Naive thymus-derived CD4-positive, alpha-beta T cell (primary cell): ENCODE results near the gene FOSL1. TPM values are rescaled to one million over a fixed set of nuclear protein-coding genes. Genes with fewer than 3 reads are reported as not detected.

Experiments used
- ATAC-seq: fragments of 150-1000 bp; cut with Tn5 transposase; 2 replicates; pipeline ENCODE4 v1.10.0; 2021; ENCODE audit warnings: mild to moderate bottlenecking, moderate library complexity
- CTCF ChIA-PET: fragments of 350-600 bp; sonication (Branson Sonifier 250); formaldehyde crosslinking; loops from one replicate; lab custom pipeline; 2021; ENCODE audit warnings: antibody characterized with exemption; lab: Charles Lee
- POLR2A ChIA-PET: fragments of 350-600 bp; sonication (Branson Sonifier 250); formaldehyde crosslinking; loops from one replicate; lab custom pipeline; 2021; ENCODE audit warnings: antibody characterized with exemption, inconsistent platforms; lab: Charles Lee
- DNase-seq, 9 donors: peaks; one replicate each; pipeline versions ENCODE4 v3.0.0 to v3.0.0-alpha.2; 2020 to 2022; ENCODE audit warnings: mixed read lengths in 1 of 9
- H3K27ac ChIP-seq: one replicate; pipeline ENCODE4 v1.7.0; 2013; ENCODE audit warnings: mild to moderate bottlenecking, low read depth, low read length, moderate library complexity
- H3K27me3 ChIP-seq, 2 donors: one replicate each; pipeline ENCODE4 v1.7.0; 2013; ENCODE audit warnings: low read length in 2 of 2, mild to moderate bottlenecking in 2 of 2, moderate library complexity in 2 of 2; ENCODE audit not compliant: control insufficient read depth in 2 of 2, insufficient read depth in 2 of 2
- H3K36me3 ChIP-seq, 3 experiments: 1 replicate in 2 of 3; 2 replicates in 1 of 3; pipeline ENCODE4 v1.7.0; 2013; ENCODE audit warnings: low read length in 3 of 3, mild to moderate bottlenecking in 3 of 3, moderate library complexity in 1 of 3; ENCODE audit not compliant: insufficient read depth in 3 of 3, control insufficient read depth in 2 of 3
- H3K4me1 ChIP-seq, 2 donors: one replicate each; pipeline ENCODE4 v1.7.0; 2013; ENCODE audit warnings: low read length in 2 of 2, mild to moderate bottlenecking in 2 of 2, moderate library complexity in 1 of 2; ENCODE audit not compliant: control insufficient read depth in 2 of 2, insufficient read depth in 2 of 2
- H3K4me3 ChIP-seq: 2 replicates; pipeline ENCODE4 v1.7.0; 2013; ENCODE audit warnings: mild to moderate bottlenecking, low read length
- H3K9me3 ChIP-seq, 3 experiments: 1 replicate in 2 of 3; 2 replicates in 1 of 3; pipeline ENCODE4 v1.7.0; 2013; ENCODE audit warnings: low read length in 3 of 3; ENCODE audit not compliant: control insufficient read depth in 2 of 3
- H3K27ac Mint-ChIP-seq, 9 donors: one replicate each; pipeline ENCODE4 v1.8.0; 2020 to 2022; ENCODE audit warnings: mixed read lengths in 9 of 9, mild to moderate bottlenecking in 8 of 9, moderate library complexity in 5 of 9, inconsistent platforms in 2 of 9
- H3K27me3 Mint-ChIP-seq, 5 donors: one replicate each; pipeline ENCODE4 v1.8.0; 2021 to 2022; ENCODE audit warnings: mixed read lengths in 5 of 5, mild to moderate bottlenecking in 1 of 5
- H3K36me3 Mint-ChIP-seq, 5 donors: one replicate each; pipeline ENCODE4 v1.8.0; 2020 to 2022; ENCODE audit warnings: mixed read lengths in 5 of 5, mild to moderate bottlenecking in 3 of 5, inconsistent platforms in 1 of 5
- H3K4me1 Mint-ChIP-seq, 7 donors: one replicate each; pipeline ENCODE4 v1.8.0; 2020 to 2022; ENCODE audit warnings: mixed read lengths in 7 of 7, mild to moderate bottlenecking in 3 of 7, inconsistent platforms in 1 of 7
- H3K4me3 Mint-ChIP-seq, 10 donors: one replicate each; pipeline ENCODE4 v1.8.0; 2020 to 2022; ENCODE audit warnings: mild to moderate bottlenecking in 10 of 10, mixed read lengths in 10 of 10, moderate library complexity in 6 of 10, inconsistent platforms in 2 of 10
- H3K9me3 Mint-ChIP-seq, 11 donors: one replicate each; pipeline ENCODE4 v1.8.0; 2020 to 2022; ENCODE audit warnings: mixed read lengths in 11 of 11, mild to moderate bottlenecking in 4 of 11, inconsistent platforms in 1 of 11, moderate library complexity in 1 of 11
- intact Hi-C, 2 donors: fragments of 100-400 bp; cut with micrococcal nuclease; formaldehyde crosslinking; loops; one replicate each; pipeline ENCODE4 v1.15.1; 2023
- polyA plus RNA-seq, 2 donors: library from polyadenylated mRNA; unstranded; fragments of 300-500 nt; fragmentation: Illumina TruSeq; gene quantifications; one replicate each; pipeline ENCODE4 v1.2.3, GENCODE V29; 2021
- total RNA-seq, 6 experiments: library from RNA in 5 of 6; stranded (reverse) in 5 of 6; gene quantifications; 1 replicate in 5 of 6; 2 replicates in 1 of 6; pipeline ENCODE4 v1.2.3 and lab custom pipeline; 2021 to 2026

Gene FOSL1
- total and polyA plus RNA-seq, 7 experiments from 2014 or later, result 2.8 to 25.7 (median 4.0) TPM; not detected in 4

GRCh38 chr11:65922565-65922964 lies 22.4 kb upstream of the FOSL1 start:
- peaks cover 4 to 17% (median 13%) of the 10 kb centered on the region in 5 donors for H3K36me3 Mint-ChIP-seq
- ChIA-PET CTCF (interaction anchor here (0.9 to 1.0 kb wide), 2 partner anchors 13 to 38 kb away, joined by 3 to 4 read pairs; no protein-coding TSS in a partner anchor), POLR2A (interaction anchor here (0.8 to 5.7 kb wide), 6 partner anchors 8 to 37 kb away, joined by 3 to 54 read pairs (median 4); partner anchors contain the start of genes CCDC85B, FIBP and FOSL1)
- H3K4me3 Mint-ChIP-seq, result peak overlapping the region in 8 of 10 donors; percentile 7 to 74 (median 24)
- peak overlapping the region in 8 of 9 donors; percentile 2 to 82 (median 47) for H3K27ac Mint-ChIP-seq
- H3K4me1 Mint-ChIP-seq, result peaks cover 20 to 41% (median 24%) of the 10 kb centered on the region in 7 donors
- no peak overlapping the region for H3K4me3 ChIP-seq
- DNase-seq (no peak), ATAC-seq (no peak)
- intact Hi-C loops, result no loop called here
- H3K27me3 ChIP-seq, result no peaks in the 10 kb centered on the region
- no peaks in the 10 kb centered on the region for H3K9me3 Mint-ChIP-seq
- H3K9me3 ChIP-seq, result no peaks in the 10 kb centered on the region
- H3K4me1 ChIP-seq, result peaks cover 22 to 26% of the 10 kb centered on the region in 2 donors
- no peaks in the 10 kb centered on the region for H3K27me3 Mint-ChIP-seq
- peaks cover 0 to 38% (median 4%) of the 10 kb centered on the region in 3 experiments for H3K36me3 ChIP-seq
- H3K27ac ChIP-seq, result no peak overlapping the region

DNA sequence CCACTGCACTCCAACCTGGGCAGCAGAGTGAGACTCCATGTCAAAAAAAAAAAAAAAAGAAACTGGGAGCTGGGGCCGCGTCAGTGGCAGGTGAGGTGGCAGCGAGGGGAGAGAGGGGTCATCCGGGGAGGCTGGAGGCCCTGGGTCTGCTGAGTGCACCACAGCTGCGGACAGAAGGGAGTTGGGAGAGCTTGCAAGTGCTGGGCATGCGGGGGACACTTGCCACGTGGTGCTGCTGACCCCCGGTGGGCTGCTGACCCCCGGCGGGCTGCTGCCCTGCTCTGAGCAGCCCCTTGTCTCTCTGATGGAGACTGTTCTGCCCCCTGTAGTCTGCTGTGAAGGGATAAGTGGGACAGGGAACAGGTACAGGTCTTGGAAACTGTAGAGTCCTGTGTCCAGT lies 21.7 kb upstream of the FOSL1 start:
- ATAC-seq (no peak), DNase-seq (no peak)
- Histone ChIP-seq H3K36me3 (peaks cover 0 to 42% (median 4%) of the 10 kb centered on the region in 3 experiments), H3K27me3 (no peaks in the 10 kb centered on the region), H3K9me3 (no peaks in the 10 kb centered on the region), H3K4me1 (peaks cover 21 to 27% of the 10 kb centered on the region in 2 donors), H3K27ac (no peak overlapping the region), H3K4me3 (no peak overlapping the region)
- Mint-ChIP-seq H3K4me3 (peak overlapping the region in 8 of 10 donors; percentile 7 to 74 (median 26)), H3K27ac (peak overlapping the region in 8 of 9 donors; percentile 2 to 82 (median 42)), H3K4me1 (peaks cover 18 to 41% (median 23%) of the 10 kb centered on the region in 7 donors), H3K9me3 (no peaks in the 10 kb centered on the region), H3K36me3 (peaks cover 4 to 21% (median 13%) of the 10 kb centered on the region in 5 donors), H3K27me3 (no peaks in the 10 kb centered on the region)
- intact Hi-C loops, result no loop called here
- ChIA-PET CTCF (interaction anchor here (0.6 to 1.7 kb wide), 4 partner anchors 15 to 103 kb away, joined by 3 to 6 read pairs (median 4); partner anchors contain the start of gene CCDC85B), POLR2A (interaction anchor here (0.6 to 5.7 kb wide), 4 partner anchors 10 to 539 kb away, joined by 4 to 54 read pairs (median 6); partner anchors contain the start of genes CCDC85B and FIBP)

GRCh38 chr11:65921033-65921555 lies 20.9 kb upstream of the FOSL1 start:
- ATAC-seq, result no peak
- Histone ChIP-seq H3K36me3 (peaks cover 0 to 45% (median 4%) of the 10 kb centered on the region in 3 experiments), H3K4me1 (peaks cover 26 to 28% of the 10 kb centered on the region in 2 donors), H3K27ac (peak overlapping the region; percentile 91), H3K9me3 (no peaks in the 10 kb centered on the region), H3K27me3 (no peaks in the 10 kb centered on the region), H3K4me3 (peak overlapping the region; percentile 76)
- H3K9me3 Mint-ChIP-seq, result no peaks in the 10 kb centered on the region
- DNase-seq, result no peak
- H3K27me3 Mint-ChIP-seq, result no peaks in the 10 kb centered on the region
- H3K36me3 Mint-ChIP-seq, result peaks cover 4 to 28% (median 13%) of the 10 kb centered on the region in 5 donors
- ChIA-PET CTCF (interaction anchor here (0.6 to 1.7 kb wide), 4 partner anchors 14 to 35 kb away, joined by 3 to 6 read pairs (median 4); partner anchors contain the start of gene CCDC85B), POLR2A (interaction anchor here (0.6 to 5.7 kb wide), 4 partner anchors 32 to 538 kb away, joined by 4 to 54 read pairs (median 6); partner anchors contain the start of genes CCDC85B, FIBP and MUS81)
- H3K4me3 Mint-ChIP-seq, result peak overlapping the region in 9 of 10 donors; percentile 86 to 96 (median 93)
- H3K27ac Mint-ChIP-seq, result peak overlapping the region in 3 of 9 donors; percentile 28 to 71 (median 59)
- H3K4me1 Mint-ChIP-seq, result peaks cover 24 to 48% (median 30%) of the 10 kb centered on the region in 7 donors
- intact Hi-C loops, result no loop called here

- peak overlapping the region in 8 of 9 donors; percentile 59 to 93 (median 84) for H3K27ac Mint-ChIP-seq
- H3K4me3 Mint-ChIP-seq, result peak overlapping the region; percentile 86 to 96 (median 93)
- no peaks in the 10 kb centered on the region for H3K27me3 Mint-ChIP-seq
- POLR2A ChIA-PET, result interaction anchor here (1.0 to 5.7 kb wide), 6 partner anchors 31 to 60 kb away, joined by 3 to 54 read pairs (median 5); partner anchors contain the start of genes CCDC85B, FIBP and MUS81
- H3K36me3 Mint-ChIP-seq, result peaks cover 4 to 28% (median 13%) of the 10 kb centered on the region in 5 donors
- ATAC-seq (no peak), DNase-seq (no peak)
- intact Hi-C loops, result no loop called here
- H3K27ac ChIP-seq, result peak overlapping the region; percentile 91
- no peaks in the 10 kb centered on the region for H3K9me3 Mint-ChIP-seq
- H3K9me3 ChIP-seq, result no peaks in the 10 kb centered on the region
- H3K4me1 ChIP-seq, result peaks cover 26 to 28% of the 10 kb centered on the region in 2 donors
- peaks cover 0 to 45% (median 4%) of the 10 kb centered on the region in 3 experiments for H3K36me3 ChIP-seq
- CTCF ChIA-PET, result interaction anchor here (0.5 to 1.7 kb wide), 5 partner anchors 30 to 160 kb away, joined by 3 to 5 read pairs (median 4); partner anchors contain the start of gene CCDC85B
- no peaks in the 10 kb centered on the region for H3K27me3 ChIP-seq
- H3K4me1 Mint-ChIP-seq, result peaks cover 23 to 52% (median 28%) of the 10 kb centered on the region in 7 donors
- H3K4me3 ChIP-seq, result peak overlapping the region; percentile 76
Measured at GRCh38 chr11:65920372-65920802, 20.2 kb upstream of the FOSL1 start.

DNA sequence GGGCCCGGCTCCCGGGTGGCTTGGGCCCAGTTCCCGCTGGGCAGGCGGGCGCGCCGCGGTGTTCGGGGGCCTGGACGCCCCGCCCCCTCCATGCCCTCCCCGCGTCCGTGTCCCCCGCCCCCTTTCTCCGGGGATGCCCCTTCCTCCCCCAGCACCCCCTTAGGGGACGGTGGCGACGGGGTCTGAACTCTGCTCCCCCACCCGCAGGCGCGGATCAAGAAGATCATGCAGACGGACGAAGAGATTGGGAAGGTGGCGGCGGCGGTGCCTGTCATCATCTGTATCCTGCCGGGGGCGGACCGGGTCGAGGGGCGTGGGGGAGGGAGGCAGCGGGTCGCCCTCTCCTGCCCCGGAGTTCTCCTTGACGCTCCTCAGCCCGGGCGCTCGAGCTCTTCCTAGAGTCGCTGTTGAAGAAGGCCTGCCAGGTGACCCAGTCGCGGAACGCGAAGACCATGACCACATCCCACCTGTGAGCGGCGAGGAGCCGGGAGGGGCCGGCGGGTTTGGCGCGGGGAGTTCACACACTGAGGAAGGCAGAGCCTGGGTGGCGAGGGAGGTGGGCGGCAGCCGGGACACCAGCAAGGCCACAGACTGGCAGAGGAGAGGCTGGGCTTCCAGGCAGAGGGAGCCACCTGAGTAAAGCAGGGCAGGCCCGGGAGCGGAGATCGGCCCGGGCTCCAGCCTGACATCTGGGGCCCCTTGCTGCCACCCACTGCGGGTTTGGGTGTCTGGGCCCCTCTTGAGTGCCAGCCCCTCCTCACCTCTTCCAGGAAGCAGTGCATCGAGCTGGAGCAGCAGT lies 19.6 kb upstream of the FOSL1 start:
- peaks cover 28 to 58% (median 34%) of the 10 kb centered on the region in 7 donors for H3K4me1 Mint-ChIP-seq

More for the DNA sequence above, 19.6 kb upstream of the FOSL1 start:
- intact Hi-C loops, result loop anchor here (1.0 kb wide), 15 partner anchors 9 to 349 kb away; partner anchors contain the start of genes BANF1 (in 2 of the 2), EIF1AD (in 2 of the 2), FOSL1 (in 2 of the 2) and PCNX3 (in 2 of the 2)
- H3K36me3 ChIP-seq, result peaks cover 0 to 43% (median 4%) of the 10 kb centered on the region in 3 experiments
- Mint-ChIP-seq H3K27ac (peak overlapping the region; percentile 77 to 93 (median 89)), H3K9me3 (no peaks in the 10 kb centered on the region), H3K36me3 (peaks cover 4 to 33% (median 13%) of the 10 kb centered on the region in 5 donors), H3K4me3 (peak overlapping the region; percentile 86 to 96 (median 93)), H3K27me3 (no peaks in the 10 kb centered on the region)
- peak overlapping the region; percentile 76 for H3K4me3 ChIP-seq
- CTCF ChIA-PET, result interaction anchor here (0.5 to 1.7 kb wide), 5 partner anchors 29 to 160 kb away, joined by 3 to 5 read pairs (median 4); partner anchors contain the start of gene CCDC85B
- no peaks in the 10 kb centered on the region for H3K27me3 ChIP-seq
- peak; percentile 35 for ATAC-seq
- H3K4me1 ChIP-seq, result peaks cover 26 to 28% of the 10 kb centered on the region in 2 donors
- H3K9me3 ChIP-seq, result no peaks in the 10 kb centered on the region
- DNase-seq, result peak in 1 of 9 donors; percentile 64
- peak overlapping the region; percentile 91 for H3K27ac ChIP-seq
- POLR2A ChIA-PET, result interaction anchor here (0.8 to 5.7 kb wide), 7 partner anchors 13 to 60 kb away, joined by 3 to 54 read pairs (median 4); partner anchors contain the start of genes CCDC85B, FIBP and MUS81
